Activated B cell treated with CpG ODN at 0.5 μM for 24 hours (primary cell): ENCODE data around the gene KCND3. TPM values are rescaled to one million over a fixed set of nuclear protein-coding genes. Genes with fewer than 3 reads are reported as not detected.

Experiments used
- ATAC-seq: fragments of 200-7000 bp; cut with Tn5 transposase; one replicate; pipeline ENCODE4 v1.10.0; 2021; ENCODE audit warnings: low read depth, mild to moderate bottlenecking, moderate library complexity
- CTCF ChIA-PET: fragments of 350-600 bp; sonication (Branson Sonifier 250); formaldehyde crosslinking; loops from one replicate; lab custom pipeline; 2021; ENCODE audit warnings: antibody characterized with exemption; lab: Charles Lee
- POLR2A ChIA-PET: fragments of 350-600 bp; sonication (Branson Sonifier 250); formaldehyde crosslinking; loops from one replicate; lab custom pipeline; 2021; ENCODE audit warnings: antibody characterized with exemption; lab: Charles Lee
- DNase-seq: peaks from one replicate; pipeline ENCODE4 v3.0.0; 2022
- H3K27ac Mint-ChIP-seq: one replicate; pipeline ENCODE4 v1.8.0; 2020; ENCODE audit warnings: mixed read lengths
- H3K27me3 Mint-ChIP-seq: one replicate; pipeline ENCODE4 v1.8.0; 2021; ENCODE audit warnings: mixed read lengths
- H3K36me3 Mint-ChIP-seq: one replicate; pipeline ENCODE4 v1.8.0; 2021; ENCODE audit warnings: low read depth, mixed read lengths
- H3K4me1 Mint-ChIP-seq: one replicate; pipeline ENCODE4 v1.8.0; 2021; ENCODE audit warnings: mixed read lengths
- H3K4me3 Mint-ChIP-seq: one replicate; pipeline ENCODE4 v1.8.0; 2020; ENCODE audit warnings: mild to moderate bottlenecking, mixed read lengths
- H3K9me3 Mint-ChIP-seq: one replicate; pipeline ENCODE4 v1.8.0; 2020; ENCODE audit warnings: mixed read lengths
- intact Hi-C: fragments of 100-400 bp; cut with micrococcal nuclease; formaldehyde crosslinking; loops from one replicate; pipeline ENCODE4 v1.15.1; 2024
- total RNA-seq: library from RNA; stranded (reverse); gene quantifications from 2 replicates; pipeline ENCODE4 v1.2.3, GENCODE V29; 2022
- TF ChIP-seq, protein P1 (sequence below): fragments of 200-600 bp; IDR thresholded peaks from one replicate; pipeline ENCODE4 v1.8.0; 2022; ENCODE audit warnings: antibody characterized with exemption, mild to moderate bottlenecking

KCND3 gene
- total RNA-seq, 1 donor from 2014 or later: 0.04 TPM

DNA sequence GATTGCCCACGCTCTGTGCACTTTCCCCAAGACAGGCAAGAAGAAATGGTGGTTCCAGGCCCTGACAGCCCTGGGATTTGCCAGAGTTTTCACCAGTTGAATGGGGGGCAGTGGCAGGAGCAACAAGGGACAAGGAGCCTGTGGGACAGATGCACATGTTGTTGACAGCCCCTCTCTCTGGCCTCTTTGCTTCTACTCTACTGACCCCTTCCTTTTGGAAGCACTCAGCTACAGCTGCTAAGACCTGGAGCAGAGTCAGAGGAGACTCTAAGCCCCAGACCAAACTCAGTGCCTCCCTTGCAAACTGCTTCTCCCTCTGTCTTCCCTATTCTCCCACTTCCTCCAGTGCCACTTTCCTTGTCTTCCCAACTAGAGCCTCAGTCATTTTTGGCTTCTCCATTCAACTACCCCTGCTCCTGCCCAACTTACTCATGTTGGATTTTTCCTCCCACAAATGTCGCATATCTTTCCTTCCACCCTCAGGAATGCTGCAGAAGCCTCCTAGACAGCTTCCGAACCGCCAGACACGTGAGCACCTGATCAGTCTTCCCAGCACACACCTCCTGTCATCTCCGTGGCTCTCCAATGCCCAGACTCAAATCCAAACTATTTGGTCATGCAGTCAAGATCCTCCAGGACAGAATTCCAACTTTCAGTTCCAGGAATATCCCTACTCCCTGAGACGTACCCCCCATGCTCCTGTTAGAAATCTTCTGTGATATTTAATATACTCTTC, 259.4 kb downstream of the KCND3 start:
- Mint-ChIP-seq H3K27ac (no peak overlapping the region), H3K27me3 (no peaks in the 10 kb centered on the region), H3K9me3 (no peaks in the 10 kb centered on the region), H3K4me3 (no peak overlapping the region), H3K36me3 (no peaks in the 10 kb centered on the region), H3K4me1 (peaks cover 2% of the 10 kb centered on the region)
- CTCF ChIA-PET: interaction anchor here (1.0 kb wide), 1 partner anchor 37 kb away, joined by 3 read pairs; no protein-coding TSS in a partner anchor
- DNase-seq (no peak), ATAC-seq (no peak)
- intact Hi-C loops: no loop called here
- TF ChIP-seq, protein P1, sequence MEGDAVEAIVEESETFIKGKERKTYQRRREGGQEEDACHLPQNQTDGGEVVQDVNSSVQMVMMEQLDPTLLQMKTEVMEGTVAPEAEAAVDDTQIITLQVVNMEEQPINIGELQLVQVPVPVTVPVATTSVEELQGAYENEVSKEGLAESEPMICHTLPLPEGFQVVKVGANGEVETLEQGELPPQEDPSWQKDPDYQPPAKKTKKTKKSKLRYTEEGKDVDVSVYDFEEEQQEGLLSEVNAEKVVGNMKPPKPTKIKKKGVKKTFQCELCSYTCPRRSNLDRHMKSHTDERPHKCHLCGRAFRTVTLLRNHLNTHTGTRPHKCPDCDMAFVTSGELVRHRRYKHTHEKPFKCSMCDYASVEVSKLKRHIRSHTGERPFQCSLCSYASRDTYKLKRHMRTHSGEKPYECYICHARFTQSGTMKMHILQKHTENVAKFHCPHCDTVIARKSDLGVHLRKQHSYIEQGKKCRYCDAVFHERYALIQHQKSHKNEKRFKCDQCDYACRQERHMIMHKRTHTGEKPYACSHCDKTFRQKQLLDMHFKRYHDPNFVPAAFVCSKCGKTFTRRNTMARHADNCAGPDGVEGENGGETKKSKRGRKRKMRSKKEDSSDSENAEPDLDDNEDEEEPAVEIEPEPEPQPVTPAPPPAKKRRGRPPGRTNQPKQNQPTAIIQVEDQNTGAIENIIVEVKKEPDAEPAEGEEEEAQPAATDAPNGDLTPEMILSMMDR: no peak
- POLR2A ChIA-PET: no interaction called here

DNA sequence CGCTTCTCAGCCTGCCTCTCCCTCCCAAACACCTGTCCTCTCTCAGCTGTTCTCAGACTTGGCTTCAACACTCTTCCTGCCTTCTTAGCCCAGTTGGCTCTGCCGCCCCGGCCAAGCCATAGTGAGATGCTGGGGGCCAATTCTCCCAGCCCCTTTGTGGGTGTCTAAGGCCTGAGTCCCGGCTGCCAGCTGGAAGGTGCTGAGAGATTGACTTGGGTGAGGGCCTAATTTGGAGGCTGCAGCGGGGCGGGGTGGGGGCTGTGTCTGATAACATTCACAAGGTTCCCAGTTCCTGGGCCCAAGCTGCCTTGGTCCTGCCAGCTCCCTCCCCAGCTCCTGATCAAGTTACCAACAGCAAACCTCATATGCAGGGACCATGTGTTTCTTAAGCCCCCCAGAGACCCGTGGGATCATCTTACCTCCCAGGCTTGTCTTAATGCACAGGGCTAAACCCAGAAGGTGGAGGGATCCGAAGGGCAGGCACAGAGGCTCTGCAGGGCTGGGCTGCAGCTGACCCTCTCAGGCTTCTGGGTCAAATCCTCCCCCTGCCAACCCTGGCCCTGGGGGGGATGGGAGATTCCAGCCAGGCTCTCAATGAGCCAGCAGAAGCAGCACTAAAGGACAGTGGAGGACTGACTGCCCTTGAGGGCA, 260.1 kb downstream of the KCND3 start:
- ChIA-PET POLR2A (no interaction called here), CTCF (interaction anchor here (0.9 to 1.1 kb wide), 3 partner anchors 10 to 38 kb away, joined by 3 to 5 read pairs (median 3); partner anchors contain the start of gene INKA2)
- intact Hi-C loops: no loop called here
- no peak overlapping the region for H3K27ac Mint-ChIP-seq
- TF ChIP-seq, protein P1: no peak
- H3K27me3 Mint-ChIP-seq: no peaks in the 10 kb centered on the region
- DNase-seq (no peak), ATAC-seq (no peak)
- H3K9me3 Mint-ChIP-seq: no peaks in the 10 kb centered on the region
- peaks cover 5% of the 10 kb centered on the region for H3K4me1 Mint-ChIP-seq
- no peak overlapping the region for H3K4me3 Mint-ChIP-seq
- H3K36me3 Mint-ChIP-seq: no peaks in the 10 kb centered on the region

DNA sequence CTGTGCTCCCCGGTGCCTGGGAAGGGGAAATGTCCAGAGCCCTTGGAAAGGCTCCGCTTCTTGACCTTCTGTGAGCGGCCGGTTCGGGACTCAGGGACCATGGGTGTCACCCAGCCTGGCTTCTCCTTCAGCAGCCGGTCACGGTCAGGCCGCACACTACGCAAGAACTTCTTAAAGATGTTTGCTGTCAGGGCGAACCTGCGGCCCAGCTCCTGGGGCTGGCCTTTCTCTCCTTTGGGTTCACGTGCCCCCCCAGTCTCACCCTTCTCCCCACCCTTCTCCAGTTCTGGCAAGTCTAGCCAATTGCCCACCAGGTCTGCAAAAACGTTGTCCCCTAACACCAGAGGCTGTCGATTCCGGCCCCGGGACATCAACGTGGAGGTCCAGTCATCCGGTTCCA, 262.4 kb downstream of the KCND3 start:
- POLR2A ChIA-PET: interaction anchor here (1.2 kb wide), 1 partner anchor 12 kb away, joined by 4 read pairs; the partner anchor contains the start of gene INKA2
- Mint-ChIP-seq H3K9me3 (no peaks in the 10 kb centered on the region), H3K27me3 (no peaks in the 10 kb centered on the region), H3K36me3 (no peaks in the 10 kb centered on the region), H3K4me3 (no peak overlapping the region), H3K27ac (no peak overlapping the region), H3K4me1 (peaks cover 21% of the 10 kb centered on the region)
- no peak for ATAC-seq
- DNase-seq: no peak
- intact Hi-C loops: no loop called here
- TF ChIP-seq, protein P1: no peak
- CTCF ChIA-PET: interaction anchor here (1.2 to 1.4 kb wide), 2 partner anchors 20 to 28 kb away, joined by 3 read pairs; no protein-coding TSS in a partner anchor

DNA sequence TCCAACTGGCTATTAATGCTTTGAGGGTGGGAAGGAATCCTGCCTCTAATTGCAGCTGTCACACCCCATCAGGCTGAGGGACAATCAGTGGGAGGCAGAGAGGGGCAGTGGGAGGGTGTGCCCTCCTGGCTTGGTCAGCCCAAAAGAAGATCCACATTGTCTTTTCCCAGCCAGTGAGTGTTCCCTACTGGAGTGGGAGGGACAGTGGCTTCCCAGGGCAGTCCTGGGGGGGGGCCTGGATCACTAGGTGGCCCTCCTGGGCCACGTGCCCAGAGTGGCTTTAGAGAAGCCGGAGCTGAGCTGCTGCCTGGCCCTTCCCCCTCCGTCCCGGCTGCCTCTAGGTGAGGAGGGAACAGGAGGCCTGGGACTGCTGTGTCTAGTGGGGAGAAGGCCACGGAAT, 264.3 kb downstream of the KCND3 start:
- intact Hi-C loops: no loop called here
- POLR2A ChIA-PET: no interaction called here
- no peaks in the 10 kb centered on the region for H3K27me3 Mint-ChIP-seq
- H3K9me3 Mint-ChIP-seq: no peaks in the 10 kb centered on the region
- no peaks in the 10 kb centered on the region for H3K36me3 Mint-ChIP-seq
- no peak for DNase-seq
- no peak overlapping the region for H3K4me3 Mint-ChIP-seq
- CTCF ChIA-PET: no interaction called here
- TF ChIP-seq, protein P1: no peak
- H3K4me1 Mint-ChIP-seq: peaks cover 21% of the 10 kb centered on the region
- no peak overlapping the region for H3K27ac Mint-ChIP-seq
- no peak for ATAC-seq

DNA sequence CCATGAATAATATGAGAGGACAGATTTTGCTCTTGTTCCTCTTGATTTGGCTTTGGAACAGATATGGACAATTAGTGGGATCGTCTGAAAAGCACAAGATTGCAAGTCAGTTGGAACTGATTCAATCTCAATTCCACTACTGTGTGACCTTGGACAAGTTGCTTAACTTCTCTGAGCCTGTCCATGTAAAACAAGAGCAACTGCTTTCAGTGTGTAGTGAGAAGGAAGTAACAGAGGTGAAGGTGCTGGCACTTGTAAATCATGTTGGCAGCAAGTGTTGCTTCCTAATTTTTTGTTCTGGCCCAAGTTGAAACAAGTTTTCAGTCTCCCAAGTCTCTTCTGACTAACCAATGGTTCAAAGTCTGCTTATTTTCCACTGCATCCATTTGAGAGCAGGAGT, 265.6 kb downstream of the KCND3 start:
- peaks cover 21% of the 10 kb centered on the region for H3K4me1 Mint-ChIP-seq
- ChIA-PET CTCF (no interaction called here), POLR2A (no interaction called here)
- H3K27ac Mint-ChIP-seq: no peak overlapping the region
- no peaks in the 10 kb centered on the region for H3K36me3 Mint-ChIP-seq
- ATAC-seq: no peak
- intact Hi-C loops: no loop called here
- DNase-seq: no peak
- H3K27me3 Mint-ChIP-seq: no peaks in the 10 kb centered on the region
- TF ChIP-seq, protein P1: no peak
- no peaks in the 10 kb centered on the region for H3K9me3 Mint-ChIP-seq
- H3K4me3 Mint-ChIP-seq: no peak overlapping the region
